HL-60 (cell line): ENCODE results near the gene ABHD3.

Source experiments
- TF ChIP-seq, protein P1 (sequence below): IDR thresholded peaks from 2 replicates; pipeline ENCODE4 v1.6.1; 2012; ENCODE audit warnings: low read depth; ENCODE audit not compliant: insufficient replicate concordance
- TF ChIP-seq, protein P2 (sequence below): IDR thresholded peaks from one replicate; pipeline ENCODE4 v1.5.1; 2011; ENCODE audit warnings: low read length, control low read depth, inconsistent platforms; ENCODE audit not compliant: insufficient read depth

DNA sequence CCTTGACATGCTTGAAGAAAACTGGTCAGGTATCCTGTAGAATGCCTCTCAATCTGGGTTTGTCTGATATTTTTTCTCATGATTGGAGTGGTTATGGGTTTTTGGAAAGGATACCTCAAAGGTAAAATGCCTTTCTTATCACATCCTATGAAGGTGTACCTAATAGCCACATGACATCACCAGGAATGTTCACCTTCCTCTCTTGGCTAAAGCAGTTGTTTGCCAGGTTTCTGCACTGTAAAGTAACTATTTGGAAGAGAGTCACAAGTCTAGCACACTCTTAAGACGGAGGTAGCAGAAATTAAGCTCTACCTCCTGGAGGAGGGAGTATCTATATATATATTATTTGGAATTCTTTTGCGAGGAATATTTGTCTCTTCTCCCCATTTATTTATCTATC, 18.1 kb upstream of the ABHD3 start:
- TF ChIP-seq, protein P1, sequence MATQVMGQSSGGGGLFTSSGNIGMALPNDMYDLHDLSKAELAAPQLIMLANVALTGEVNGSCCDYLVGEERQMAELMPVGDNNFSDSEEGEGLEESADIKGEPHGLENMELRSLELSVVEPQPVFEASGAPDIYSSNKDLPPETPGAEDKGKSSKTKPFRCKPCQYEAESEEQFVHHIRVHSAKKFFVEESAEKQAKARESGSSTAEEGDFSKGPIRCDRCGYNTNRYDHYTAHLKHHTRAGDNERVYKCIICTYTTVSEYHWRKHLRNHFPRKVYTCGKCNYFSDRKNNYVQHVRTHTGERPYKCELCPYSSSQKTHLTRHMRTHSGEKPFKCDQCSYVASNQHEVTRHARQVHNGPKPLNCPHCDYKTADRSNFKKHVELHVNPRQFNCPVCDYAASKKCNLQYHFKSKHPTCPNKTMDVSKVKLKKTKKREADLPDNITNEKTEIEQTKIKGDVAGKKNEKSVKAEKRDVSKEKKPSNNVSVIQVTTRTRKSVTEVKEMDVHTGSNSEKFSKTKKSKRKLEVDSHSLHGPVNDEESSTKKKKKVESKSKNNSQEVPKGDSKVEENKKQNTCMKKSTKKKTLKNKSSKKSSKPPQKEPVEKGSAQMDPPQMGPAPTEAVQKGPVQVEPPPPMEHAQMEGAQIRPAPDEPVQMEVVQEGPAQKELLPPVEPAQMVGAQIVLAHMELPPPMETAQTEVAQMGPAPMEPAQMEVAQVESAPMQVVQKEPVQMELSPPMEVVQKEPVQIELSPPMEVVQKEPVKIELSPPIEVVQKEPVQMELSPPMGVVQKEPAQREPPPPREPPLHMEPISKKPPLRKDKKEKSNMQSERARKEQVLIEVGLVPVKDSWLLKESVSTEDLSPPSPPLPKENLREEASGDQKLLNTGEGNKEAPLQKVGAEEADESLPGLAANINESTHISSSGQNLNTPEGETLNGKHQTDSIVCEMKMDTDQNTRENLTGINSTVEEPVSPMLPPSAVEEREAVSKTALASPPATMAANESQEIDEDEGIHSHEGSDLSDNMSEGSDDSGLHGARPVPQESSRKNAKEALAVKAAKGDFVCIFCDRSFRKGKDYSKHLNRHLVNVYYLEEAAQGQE: no peak
- TF ChIP-seq, protein P2, sequence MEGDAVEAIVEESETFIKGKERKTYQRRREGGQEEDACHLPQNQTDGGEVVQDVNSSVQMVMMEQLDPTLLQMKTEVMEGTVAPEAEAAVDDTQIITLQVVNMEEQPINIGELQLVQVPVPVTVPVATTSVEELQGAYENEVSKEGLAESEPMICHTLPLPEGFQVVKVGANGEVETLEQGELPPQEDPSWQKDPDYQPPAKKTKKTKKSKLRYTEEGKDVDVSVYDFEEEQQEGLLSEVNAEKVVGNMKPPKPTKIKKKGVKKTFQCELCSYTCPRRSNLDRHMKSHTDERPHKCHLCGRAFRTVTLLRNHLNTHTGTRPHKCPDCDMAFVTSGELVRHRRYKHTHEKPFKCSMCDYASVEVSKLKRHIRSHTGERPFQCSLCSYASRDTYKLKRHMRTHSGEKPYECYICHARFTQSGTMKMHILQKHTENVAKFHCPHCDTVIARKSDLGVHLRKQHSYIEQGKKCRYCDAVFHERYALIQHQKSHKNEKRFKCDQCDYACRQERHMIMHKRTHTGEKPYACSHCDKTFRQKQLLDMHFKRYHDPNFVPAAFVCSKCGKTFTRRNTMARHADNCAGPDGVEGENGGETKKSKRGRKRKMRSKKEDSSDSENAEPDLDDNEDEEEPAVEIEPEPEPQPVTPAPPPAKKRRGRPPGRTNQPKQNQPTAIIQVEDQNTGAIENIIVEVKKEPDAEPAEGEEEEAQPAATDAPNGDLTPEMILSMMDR: no peak
